RWPE2 (cell line): ENCODE data around the gene ADORA2B.

Source experiments
- ATAC-seq: fragments of 200-7000 bp; cut with Tn5 transposase; 3 replicates; pipeline ENCODE4 v1.9.1; 2021; ENCODE audit warnings: low read depth
- DNase-seq: peaks from one replicate; pipeline ENCODE4 v3.0.0-alpha.2; 2020; ENCODE audit warnings: low spot score
- H3K27ac ChIP-seq: fragments of 450-650 bp; 2 replicates; pipeline ENCODE4 v1.5.1; 2017; ENCODE audit warnings: mild to moderate bottlenecking; ENCODE audit not compliant: poor library complexity, severe bottlenecking
- H3K27me3 ChIP-seq: fragments of 250-450 bp; sonication (Bioruptor Pico); 2 replicates; pipeline ENCODE4 v1.5.1; 2021; ENCODE audit warnings: mild to moderate bottlenecking, moderate library complexity; ENCODE audit not compliant: insufficient read depth, poor library complexity, severe bottlenecking
- H3K36me3 ChIP-seq: fragments of 250-450 bp; sonication (Bioruptor Pico); 2 replicates; pipeline ENCODE4 v1.5.1; 2020; ENCODE audit warnings: low read depth, mild to moderate bottlenecking, moderate library complexity
- H3K4me1 ChIP-seq: fragments of 250-450 bp; sonication (Bioruptor Pico); 2 replicates; pipeline ENCODE4 v1.5.1; 2021; ENCODE audit warnings: mild to moderate bottlenecking, moderate library complexity; ENCODE audit not compliant: insufficient read depth, poor library complexity, severe bottlenecking
- H3K4me3 ChIP-seq: fragments of 250-450 bp; sonication (Bioruptor Pico); 2 replicates; pipeline ENCODE4 v1.5.1; 2021; ENCODE audit warnings: mild to moderate bottlenecking, moderate library complexity; ENCODE audit not compliant: severe bottlenecking
- H3K9me3 ChIP-seq: fragments of 250-450 bp; sonication (Bioruptor Pico); 2 replicates; pipeline ENCODE4 v1.5.1; 2021; ENCODE audit warnings: mild to moderate bottlenecking, moderate library complexity; ENCODE audit not compliant: severe bottlenecking
- CTCF ChIP-seq: fragments of 450-650 bp; IDR thresholded peaks from one replicate; pipeline ENCODE4 v1.5.1; 2017; ENCODE audit warnings: mild to moderate bottlenecking, moderate library complexity; ENCODE audit not compliant: poor library complexity, severe bottlenecking

ADORA2B gene

GRCh38 chr17:15921640-15922039, 23.3 kb upstream of the ADORA2B start:
- no peaks in the 10 kb centered on the region for H3K27me3 ChIP-seq
- H3K4me3 ChIP-seq = no peak overlapping the region
- no peaks in the 10 kb centered on the region for H3K36me3 ChIP-seq
- H3K9me3 ChIP-seq = no peaks in the 10 kb centered on the region
- no peak for TF ChIP-seq CTCF
- no peak for ATAC-seq
- DNase-seq = no peak
- H3K4me1 ChIP-seq = peaks cover 5% of the 10 kb centered on the region
- H3K27ac ChIP-seq = peak overlapping the region; percentile 50

- H3K4me1 ChIP-seq = peaks cover 5% of the 10 kb centered on the region
- no peak for DNase-seq
- H3K27me3 ChIP-seq = no peaks in the 10 kb centered on the region
- no peak for ATAC-seq
- TF ChIP-seq CTCF = no peak
- no peaks in the 10 kb centered on the region for H3K9me3 ChIP-seq
- H3K27ac ChIP-seq = no peak overlapping the region
- H3K4me3 ChIP-seq = no peak overlapping the region
- H3K36me3 ChIP-seq = no peaks in the 10 kb centered on the region
These were observed 22.3 kb upstream of the ADORA2B start for GRCh38 chr17:15922586-15922985.

GRCh38 chr17:15926039-15926740, 18.7 kb upstream of the ADORA2B start:
- no peaks in the 10 kb centered on the region for H3K27me3 ChIP-seq
- ATAC-seq (no peak), DNase-seq (no peak)
- no peaks in the 10 kb centered on the region for H3K4me1 ChIP-seq
- H3K36me3 ChIP-seq = no peaks in the 10 kb centered on the region
- H3K4me3 ChIP-seq = no peak overlapping the region
- no peak overlapping the region for H3K27ac ChIP-seq
- no peak for TF ChIP-seq CTCF
- H3K9me3 ChIP-seq = no peaks in the 10 kb centered on the region

- H3K27me3 ChIP-seq = no peaks in the 10 kb centered on the region
- no peak overlapping the region for H3K4me3 ChIP-seq
- DNase-seq (no peak), ATAC-seq (no peak)
- no peak for TF ChIP-seq CTCF
- no peak overlapping the region for H3K27ac ChIP-seq
- H3K36me3 ChIP-seq = no peaks in the 10 kb centered on the region
- no peaks in the 10 kb centered on the region for H3K4me1 ChIP-seq
- no peaks in the 10 kb centered on the region for H3K9me3 ChIP-seq
These were observed 16.6 kb upstream of the ADORA2B start for GRCh38 chr17:15928286-15928785.

GRCh38 chr17:15929941-15930340, 15.0 kb upstream of the ADORA2B start:
- no peak overlapping the region for H3K27ac ChIP-seq
- no peaks in the 10 kb centered on the region for H3K27me3 ChIP-seq
- H3K9me3 ChIP-seq = no peaks in the 10 kb centered on the region
- ATAC-seq (no peak), DNase-seq (no peak)
- no peak for TF ChIP-seq CTCF
- H3K4me1 ChIP-seq = no peaks in the 10 kb centered on the region
- no peak overlapping the region for H3K4me3 ChIP-seq
- H3K36me3 ChIP-seq = no peaks in the 10 kb centered on the region
